C4-2B (cell line): ENCODE results near the gene CAPG.

Experiments used
- CTCF ChIP-seq: fragments of 450-650 bp; conservative IDR thresholded peaks from 2 replicates; pipeline ENCODE4 v1.5.1; 2017; ENCODE audit warnings: mild to moderate bottlenecking
- ZFX ChIP-seq: fragments of 450-650 bp; IDR thresholded peaks from 2 replicates; pipeline ENCODE4 v1.6.1; 2017

- TF ChIP-seq CTCF (no peak), ZFX (no peak)
Observed at GRCh38 chr2:85368921-85369320, 41.2 kb downstream of the CAPG start.
